GM18508 (cell line): ENCODE results near the gene TRAK1.

Source experiments
- ATAC-seq: cut with Tn5 transposase; IDR thresholded peaks from one replicate; pipeline ENCODE4 v1.9.1; 2021; ENCODE audit warnings: moderate number of reproducible peaks; ENCODE audit not compliant: insufficient read depth, unreplicated experiment

The TRAK1 gene

DNA sequence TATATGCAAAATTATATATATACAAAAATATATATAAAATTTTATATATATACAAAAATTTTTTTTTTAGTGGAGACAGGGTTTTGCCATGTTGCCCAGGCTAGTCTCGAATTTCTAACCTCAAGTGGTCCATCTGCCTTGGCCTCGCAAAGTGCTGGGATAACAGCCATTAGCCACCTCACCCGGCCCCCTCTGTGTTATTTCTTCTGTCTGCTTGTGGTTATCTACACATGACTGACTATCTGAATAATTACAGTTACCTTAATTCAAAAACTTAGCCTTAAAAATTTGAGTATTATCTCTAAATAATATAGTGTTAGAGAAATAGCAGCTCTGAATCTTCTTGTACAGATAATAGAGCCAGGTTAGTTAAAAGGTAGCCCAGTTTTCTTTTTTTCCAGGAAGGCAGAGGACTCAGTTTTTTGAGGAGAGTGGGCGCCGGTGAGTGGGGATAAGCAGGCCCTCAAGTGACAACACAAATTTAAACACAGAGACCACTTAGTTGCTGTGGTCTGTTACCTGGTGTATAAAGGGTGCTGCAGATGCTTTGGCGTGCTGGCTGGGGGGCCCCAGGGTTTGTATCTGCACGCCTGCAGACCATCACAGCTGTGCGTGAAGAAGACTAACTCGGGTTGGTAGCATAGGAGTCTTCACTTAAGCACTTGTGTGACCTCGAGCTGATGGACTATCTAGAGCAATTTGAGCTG lies 83.7 kb downstream of the TRAK1 start:
- no peak for ATAC-seq

DNA sequence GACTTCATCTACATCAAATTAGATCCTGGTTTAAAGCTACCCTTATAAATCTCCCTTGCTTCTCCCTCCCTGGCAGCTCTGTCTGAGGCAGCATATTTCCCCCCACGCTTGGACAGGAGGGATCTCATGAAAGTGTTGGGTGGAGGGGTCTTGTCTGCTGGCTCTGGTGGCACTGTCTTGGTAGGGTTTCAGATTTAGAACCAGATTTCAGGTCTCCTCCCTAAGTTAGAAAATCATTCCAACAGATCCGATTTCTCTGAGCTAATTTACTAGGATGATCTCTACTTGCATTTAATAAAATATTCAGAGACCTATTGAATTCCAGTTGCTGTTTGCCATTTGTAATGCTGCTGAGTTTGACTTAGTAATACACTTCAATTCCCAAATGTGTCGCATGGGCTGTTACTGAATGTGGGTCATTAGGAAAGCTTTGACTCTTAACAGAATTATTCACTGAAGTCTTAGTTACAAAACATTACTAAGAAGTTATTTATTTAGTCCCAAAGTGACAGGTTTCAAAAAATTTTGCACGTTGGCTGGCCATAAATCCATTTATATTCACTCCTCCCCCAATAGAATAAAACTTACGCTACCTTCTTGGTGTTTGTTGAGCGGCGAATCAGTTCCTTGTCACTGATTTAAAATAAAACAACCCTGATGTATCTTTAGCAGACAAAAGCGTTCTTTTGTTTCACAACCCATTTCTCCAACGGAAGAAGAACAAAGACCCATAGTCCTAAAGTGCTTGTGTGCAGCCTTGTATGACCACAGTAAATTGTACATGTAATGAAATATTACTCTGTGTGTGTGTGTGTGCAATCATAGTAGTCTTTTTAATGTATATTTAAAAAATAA lies 84.5 kb downstream of the TRAK1 start:
- ATAC-seq = no peak

DNA sequence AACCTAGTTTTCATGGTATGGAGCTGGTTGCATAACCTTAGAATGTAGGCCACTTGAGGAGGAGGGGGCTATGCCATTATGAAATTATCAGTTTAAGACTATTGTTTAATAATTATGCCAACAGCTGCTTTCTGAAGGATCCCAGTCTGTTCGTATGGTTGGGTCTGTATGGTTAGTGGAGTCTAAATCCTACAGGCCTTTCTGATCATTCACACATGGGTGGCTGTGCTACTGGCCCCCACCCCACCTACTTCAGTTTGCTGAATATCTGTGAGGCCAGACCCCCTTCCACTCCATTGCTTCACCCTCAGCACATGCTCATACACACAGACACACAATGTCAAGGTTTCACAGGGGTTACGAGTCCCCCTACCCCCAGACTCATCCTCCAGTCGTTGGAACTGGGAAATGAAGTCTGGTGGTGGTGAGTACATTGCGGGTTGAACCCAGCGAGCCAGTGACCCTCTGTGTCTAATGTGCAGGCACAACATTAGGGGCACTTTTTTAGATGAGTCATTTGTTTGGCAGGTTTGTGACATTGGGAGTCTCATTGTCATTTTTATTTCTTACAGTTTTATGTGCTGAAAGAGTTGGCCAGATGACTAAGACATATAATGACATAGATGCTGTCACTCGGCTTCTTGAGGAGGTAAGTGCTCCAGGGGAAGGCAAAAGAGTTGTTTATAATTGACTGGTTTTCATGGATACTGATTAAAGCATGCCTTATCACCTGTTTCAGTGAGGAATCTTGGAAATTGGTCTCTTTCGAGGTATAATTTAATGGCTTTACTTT lies 85.3 kb downstream of the TRAK1 start:
- ATAC-seq = no peak

DNA sequence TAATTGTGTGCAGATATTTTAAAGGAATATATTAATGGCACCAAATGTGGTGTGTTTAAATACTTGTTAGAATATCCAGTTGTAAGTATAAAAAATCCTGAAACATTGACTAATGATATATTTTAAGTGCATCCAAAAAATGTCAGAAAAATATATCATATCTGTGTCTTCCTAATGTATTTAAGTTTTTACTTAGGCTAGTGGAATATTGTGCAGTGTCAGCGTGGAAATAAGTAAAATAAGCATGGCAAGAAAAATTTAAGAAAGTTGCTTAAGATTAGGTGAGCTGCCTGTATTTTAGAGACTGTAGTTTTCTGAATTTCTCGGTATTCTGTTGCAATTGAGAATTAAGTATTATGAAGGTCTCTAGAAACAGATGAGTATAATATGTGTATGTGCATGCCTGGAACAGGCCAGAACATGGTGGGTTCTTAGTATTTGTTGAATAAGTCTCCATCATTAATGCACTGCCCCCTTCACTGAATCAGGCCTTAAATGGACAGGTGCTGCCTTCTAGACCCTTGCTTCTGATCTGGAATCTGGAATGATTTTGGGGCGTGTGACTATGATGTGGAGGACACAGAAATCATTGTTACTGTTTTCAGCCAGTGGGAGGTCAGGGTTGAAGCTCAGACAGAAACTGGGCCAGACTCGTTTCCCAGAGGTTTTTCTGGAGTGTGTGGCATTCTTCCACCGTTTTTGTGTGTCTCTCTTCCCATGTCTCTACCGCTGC lies 86.1 kb downstream of the TRAK1 start:
- no peak for ATAC-seq

DNA sequence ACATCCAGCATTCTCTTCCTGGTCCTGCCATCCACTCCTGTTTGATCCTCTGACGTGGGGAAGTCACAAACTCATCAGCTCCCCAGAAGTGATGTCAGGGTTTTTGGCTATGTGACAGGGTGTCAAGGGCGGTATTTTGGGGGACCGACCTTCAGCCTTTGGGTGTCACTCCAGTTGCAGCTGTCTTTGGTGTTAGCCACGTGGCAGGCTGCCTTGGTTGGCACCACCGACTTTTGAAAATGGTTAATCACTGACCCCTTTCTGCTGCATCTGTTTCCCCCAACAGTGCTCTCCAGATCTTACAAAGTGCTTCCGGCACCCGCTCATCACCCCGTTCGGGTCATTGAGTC lies 86.6 kb downstream of the TRAK1 start:
- no peak for ATAC-seq

DNA sequence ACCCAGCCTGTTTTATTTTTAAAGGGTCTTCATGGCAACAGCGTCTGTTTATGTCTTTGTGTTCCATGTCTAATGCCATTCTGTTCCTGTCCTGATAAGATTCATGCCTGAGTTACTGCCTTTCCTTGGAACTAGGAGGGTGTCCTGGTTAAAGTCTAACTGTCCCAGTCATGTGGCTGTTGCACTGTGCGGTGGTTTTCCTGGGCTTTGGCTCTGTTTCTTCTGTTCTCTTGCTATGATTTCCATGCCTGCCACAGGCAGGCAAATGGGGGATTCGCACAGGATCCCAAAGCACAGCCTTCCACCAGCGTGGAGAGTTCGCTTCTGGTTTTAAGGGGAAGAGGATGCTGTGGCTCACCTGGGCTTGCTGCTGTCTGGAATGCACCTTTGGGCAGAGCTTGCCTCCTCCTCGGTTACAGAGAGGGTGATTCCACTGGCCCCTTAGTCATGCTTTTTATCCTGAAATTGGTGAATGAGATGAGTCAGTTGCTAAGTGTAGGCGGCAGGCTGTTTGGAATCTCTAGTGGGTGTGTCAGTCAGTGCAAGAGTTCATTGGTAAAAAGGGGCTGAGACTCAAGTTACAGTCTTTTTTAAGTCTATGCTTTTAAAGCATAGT lies 88.1 kb downstream of the TRAK1 start:
- no peak for ATAC-seq

DNA sequence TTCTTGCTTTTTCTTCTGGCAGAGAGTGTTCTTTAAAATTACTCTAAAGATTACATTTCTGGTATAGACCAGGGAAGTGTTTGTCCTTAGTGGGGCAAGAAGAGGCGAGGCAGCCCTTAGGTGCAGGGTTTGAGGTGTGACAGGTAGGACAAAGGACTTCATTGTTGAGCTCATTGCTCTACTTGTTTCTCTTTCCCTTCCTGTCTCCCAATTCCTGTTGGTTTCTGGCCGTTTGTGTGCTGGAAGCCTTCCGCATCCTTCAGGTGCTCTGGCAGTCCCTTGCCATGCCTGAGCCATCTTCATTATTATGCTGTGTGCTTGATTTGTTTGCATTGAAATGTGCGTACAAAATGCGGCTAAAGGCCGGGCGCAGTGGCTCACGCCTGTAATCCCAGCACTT lies 89.7 kb downstream of the TRAK1 start:
- ATAC-seq = no peak

DNA sequence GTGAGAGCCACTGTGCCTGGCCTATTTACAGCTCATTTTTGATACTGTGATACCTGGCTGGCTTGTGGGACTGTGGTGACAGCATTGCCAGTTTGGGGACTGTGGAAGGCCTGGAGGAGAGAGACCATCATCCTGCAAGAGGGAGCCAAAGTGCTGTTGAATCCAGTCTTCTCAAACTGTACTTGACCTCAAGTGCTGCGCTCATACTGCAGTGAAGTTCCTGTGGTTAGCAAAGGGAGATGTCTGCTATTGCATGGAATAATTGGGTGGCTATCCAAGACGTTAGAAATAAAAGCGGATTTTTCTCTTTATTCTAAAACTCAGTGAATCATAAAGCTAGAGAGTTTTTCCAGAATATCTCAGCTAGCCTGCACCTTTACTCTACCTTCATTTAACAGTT lies 91.4 kb downstream of the TRAK1 start:
- no peak for ATAC-seq

DNA sequence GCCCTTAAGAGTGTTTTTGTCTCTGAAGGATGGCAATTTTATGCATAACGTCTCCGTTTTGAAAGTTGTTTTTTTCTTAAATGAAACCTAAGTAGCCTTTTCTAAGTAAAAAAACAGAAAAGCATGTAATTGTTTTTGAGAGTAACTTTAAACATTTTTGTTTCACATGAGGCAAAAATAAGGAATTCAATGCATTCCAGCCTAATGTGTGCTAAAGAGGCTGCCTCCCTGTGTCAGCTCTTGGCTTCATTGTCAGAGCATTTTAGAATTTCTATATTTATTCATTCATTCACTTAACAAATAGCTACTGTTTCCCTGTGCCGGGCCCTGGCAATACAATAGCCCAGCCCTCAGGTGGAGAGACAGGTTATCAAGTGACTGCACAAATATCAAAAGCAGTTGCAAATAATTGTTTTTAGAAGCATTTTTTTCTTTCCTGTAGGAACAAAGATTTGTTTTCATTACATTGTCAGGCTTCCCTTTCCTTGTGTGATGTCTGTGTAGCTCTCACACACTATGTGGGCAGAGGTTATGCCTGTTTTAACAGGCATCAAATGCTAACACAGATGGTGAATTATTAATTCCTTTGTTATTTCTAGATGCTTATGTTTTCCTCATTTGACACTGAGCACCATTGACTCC lies 93.0 kb downstream of the TRAK1 start:
- ATAC-seq = no peak

DNA sequence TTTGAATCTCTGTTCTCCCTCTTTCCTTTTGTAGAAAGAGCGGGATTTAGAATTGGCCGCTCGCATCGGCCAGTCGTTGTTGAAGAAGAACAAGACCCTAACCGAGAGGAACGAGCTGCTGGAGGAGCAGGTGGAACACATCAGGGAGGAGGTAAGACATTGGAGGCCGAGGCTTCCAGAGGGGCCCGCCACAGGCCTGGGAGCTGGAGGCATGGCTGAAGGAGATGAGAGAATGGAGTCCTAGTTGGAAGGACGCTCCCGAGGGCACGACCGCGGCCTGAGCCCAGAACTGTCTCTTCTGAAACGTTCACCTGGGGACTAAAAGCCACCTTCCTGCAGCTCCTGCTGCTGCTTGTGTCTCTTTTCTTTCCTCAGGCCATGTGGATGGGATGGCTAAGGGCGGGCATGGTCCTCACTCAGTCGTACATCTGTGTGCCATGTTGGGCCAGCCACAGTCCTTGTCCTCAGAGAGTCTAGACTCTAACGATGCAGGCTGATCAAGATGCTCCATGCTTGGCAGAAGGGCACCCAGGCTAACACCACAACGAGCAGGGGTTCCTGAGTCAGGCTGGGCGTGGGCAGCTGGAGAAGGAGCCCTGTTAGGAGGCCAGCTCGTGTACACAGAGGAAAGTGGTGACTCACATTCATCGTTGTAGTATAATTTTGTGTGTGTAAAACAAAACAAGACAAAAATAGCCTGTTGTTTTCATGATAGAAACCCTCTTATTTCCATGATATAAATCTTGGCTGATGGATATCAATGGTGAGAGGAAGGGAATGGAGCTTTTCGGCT lies 93.7 kb downstream of the TRAK1 start:
- no peak for ATAC-seq

DNA sequence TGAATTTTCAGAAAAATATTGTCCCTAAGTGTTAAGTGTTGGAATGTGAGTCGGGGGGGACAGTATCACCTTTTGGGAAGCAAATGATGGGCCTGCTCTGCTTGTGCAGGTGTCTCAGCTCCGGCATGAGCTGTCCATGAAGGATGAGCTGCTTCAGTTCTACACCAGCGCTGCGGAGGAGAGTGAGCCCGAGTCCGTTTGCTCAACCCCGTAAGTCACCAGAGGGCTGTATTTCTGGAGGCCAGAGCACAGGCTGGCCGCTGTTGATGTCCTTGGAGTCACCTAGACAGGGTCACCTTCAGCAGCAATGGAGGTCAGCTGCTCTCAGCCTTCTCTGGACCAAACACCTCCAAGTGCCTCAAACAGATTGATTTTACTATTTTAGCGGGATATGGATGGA lies 96.8 kb downstream of the TRAK1 start:
- no peak for ATAC-seq

DNA sequence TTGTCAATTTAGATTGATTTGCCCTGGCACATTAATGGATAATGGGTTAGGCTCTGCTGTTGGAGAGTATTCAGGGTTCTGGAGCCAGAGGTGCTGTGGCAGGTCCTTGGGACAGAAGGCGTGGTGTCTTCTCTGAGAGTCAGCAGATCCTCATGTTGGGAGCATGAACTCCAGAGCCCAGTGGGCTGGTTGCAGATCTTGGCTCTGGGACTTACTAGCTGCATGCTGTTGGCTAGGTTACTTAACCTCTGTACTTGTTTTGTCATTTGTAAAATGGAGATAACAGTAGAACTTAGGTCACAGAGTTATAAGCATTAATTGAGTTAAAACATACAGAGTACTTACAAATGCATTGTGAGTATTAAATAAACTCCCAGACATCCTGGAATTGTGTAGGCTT lies 97.2 kb downstream of the TRAK1 start:
- no peak for ATAC-seq

DNA sequence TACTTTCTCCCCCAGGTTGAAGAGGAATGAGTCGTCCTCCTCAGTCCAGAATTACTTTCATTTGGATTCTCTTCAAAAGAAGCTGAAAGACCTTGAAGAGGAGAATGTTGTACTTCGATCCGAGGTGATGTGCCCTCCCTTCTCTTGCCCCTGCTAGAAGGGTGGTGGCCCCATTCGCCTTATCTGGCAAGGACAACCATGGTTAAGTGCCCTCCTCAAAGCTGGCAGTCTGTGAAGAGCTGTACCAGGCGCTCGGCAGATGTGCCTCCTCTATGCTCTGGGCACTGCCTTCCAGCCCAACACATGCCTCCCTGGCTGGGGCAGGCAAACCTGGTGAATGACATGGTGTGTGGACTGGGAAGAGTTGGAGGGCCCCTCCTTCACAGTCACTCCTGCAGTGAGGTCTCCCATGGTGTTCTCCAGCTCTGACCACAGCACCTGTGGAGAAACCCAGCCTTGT lies 97.9 kb downstream of the TRAK1 start:
- ATAC-seq = no peak

DNA sequence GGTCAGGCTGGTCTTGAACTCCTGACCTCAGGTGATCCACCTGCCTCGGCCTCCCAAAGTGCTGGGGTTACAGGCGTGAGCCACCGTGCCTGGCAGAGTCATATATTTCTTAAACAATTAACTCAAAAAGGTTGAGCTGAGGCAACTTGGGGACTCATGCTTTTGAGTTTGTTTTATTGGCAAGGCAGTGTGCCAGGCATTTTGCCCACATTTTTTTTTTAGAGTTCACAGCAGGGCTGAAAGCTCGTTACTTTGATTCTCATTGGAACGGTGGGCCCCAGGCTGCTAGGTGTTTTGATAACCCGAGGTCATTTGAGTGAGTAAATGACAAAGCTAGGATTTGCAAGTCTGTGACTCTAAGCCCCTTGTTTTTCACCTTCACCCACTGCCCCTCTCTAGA lies 98.6 kb downstream of the TRAK1 start:
- ATAC-seq = no peak

DNA sequence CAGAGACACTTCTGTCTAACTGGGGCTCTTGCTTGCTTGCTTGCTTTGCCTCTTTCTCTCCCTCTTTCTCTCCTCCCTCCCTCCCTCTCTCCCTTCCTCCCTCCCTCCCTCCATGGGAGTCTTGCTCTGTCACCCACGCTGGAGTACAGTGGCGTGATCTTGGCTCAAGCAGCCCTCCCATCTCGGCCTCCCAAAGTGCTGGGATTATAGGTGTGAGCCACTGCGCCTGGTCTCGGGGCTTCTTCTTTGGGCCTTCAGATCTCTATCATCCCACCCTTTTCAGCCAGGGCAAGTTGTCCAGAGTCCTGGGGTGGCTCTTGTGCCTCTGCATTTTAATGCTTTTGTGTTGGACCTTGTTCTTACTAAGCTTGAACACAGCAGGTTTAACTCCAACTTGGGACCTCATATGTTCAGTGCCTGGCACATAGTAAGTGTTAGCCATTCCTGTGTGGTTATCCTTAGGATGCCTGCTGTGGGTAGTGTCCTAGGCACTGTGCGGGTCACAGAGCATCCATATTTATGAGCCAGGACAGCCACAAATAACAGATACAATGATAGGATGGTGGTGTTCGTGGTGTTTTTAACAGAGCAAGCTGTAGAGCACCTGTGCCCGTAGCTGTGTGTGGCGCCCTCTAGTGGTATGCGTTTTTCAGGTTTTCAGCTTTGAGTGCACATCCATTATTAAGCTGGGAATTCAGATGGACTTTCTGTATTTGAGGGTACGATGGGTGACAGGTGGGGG lies 99.7 kb downstream of the TRAK1 start:
- no peak for ATAC-seq

DNA sequence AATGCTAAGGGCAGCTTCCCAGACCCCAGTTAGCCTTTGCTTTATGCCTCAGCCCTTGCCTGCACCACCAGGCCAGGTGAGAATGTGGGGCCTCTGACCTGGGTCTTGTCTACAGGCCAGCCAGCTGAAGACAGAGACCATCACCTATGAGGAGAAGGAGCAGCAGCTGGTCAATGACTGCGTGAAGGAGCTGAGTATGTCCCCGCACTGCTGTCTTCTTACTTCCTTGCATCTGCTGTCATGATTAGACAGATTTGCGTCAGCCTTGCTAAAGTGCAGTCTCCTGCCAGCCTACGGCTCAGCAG lies 100.2 kb downstream of the TRAK1 start:
- no peak for ATAC-seq

DNA sequence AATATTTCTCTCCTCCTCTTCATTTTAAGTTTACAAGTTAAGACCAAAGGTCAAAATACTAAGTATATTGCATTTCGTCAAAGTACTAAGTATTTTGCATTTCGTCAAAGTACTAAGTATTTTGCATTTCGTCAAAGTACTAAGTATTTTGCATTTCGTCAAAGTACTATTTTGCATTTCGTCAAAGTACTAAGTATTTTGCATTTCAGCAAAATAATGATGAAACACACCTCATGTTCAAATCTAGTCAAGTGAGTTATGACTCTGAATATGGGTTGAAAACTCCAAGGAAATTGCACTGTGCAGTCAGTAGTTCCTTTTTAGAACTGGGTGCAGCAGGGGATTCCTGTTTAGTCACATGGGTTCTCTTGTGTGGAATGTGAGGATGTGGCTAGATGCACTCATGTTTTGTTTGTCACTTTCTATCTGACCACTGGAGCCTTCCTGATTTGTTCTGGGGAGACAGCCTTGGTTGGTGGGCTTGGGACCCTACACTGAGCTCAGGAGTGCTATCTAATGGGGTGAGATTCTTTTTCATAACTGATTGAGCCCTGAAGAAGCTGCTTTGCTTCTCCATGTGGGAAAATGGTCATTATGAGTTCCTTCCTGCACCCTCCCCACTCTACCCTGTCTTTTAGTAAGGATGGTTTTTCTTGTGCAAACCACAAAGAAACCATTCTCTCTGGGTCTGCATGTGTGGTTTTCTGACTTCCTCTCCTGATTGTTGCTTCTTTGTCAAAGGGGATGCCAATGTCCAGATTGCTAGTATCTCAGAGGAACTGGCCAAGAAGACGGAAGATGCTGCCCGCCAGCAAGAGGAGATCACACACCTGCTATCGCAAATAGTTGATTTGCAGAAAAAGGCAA lies 101.4 kb downstream of the TRAK1 start:
- peak; percentile 31 for ATAC-seq
